ENCODE measurements around the gene CD274.

CD274 gene

GRCh38 chr9:5483306-5483705 lies 33.0 kb downstream of the CD274 start:
- no peaks in the 10 kb centered on the region for H3K79me2 ChIP-seq (ENCODE audit: insufficient read depth, low read length)
- no peak overlapping the region for H3K4me2 ChIP-seq (ENCODE audit: low read length)
- H2AFZ ChIP-seq (ENCODE audit: low read length): no peak overlapping the region
- no peaks in the 10 kb centered on the region for H4K20me1 ChIP-seq (ENCODE audit: insufficient read depth, low read length)
- no peak for TF ChIP-seq CTCF (IDR thresholded peaks at IDR 0.05; ENCODE audit: low read length)
- TF ChIP-seq EZH2 (IDR thresholded peaks at IDR 0.05; ENCODE audit: borderline replicate concordance, low read length): no peak
- H3K9ac ChIP-seq (ENCODE audit: low read length): no peak overlapping the region
- H3K36me3 ChIP-seq (ENCODE audit: insufficient read depth, low read length): no peaks in the 10 kb centered on the region
- H3K27ac ChIP-seq (ENCODE audit: low read depth, low read length, poor library complexity, severe bottlenecking): no peak overlapping the region
- H3F3A ChIP-seq (ENCODE audit: insufficient read depth, low read length): no peaks in the 10 kb centered on the region
- no peak overlapping the region for H3K4me3 ChIP-seq (ENCODE audit: low read depth, low read length, poor library complexity, severe bottlenecking)
- H3K9me2 ChIP-seq (ENCODE audit: low read depth, low read length): no peaks in the 10 kb centered on the region
- H3K27me3 ChIP-seq (ENCODE audit: insufficient read depth, low read length): no peaks in the 10 kb centered on the region
- no peaks in the 10 kb centered on the region for H3K4me1 ChIP-seq (ENCODE audit: insufficient read depth, low read length, severe bottlenecking)
- no peaks in the 10 kb centered on the region for H3K9me3 ChIP-seq (ENCODE audit: low read length)

- Histone ChIP-seq H4K20me1 (ENCODE audit: insufficient read depth, low read length) (no peaks in the 10 kb centered on the region), H3K27me3 (ENCODE audit: insufficient read depth, low read length) (no peaks in the 10 kb centered on the region), H3K79me2 (ENCODE audit: insufficient read depth, low read length) (no peaks in the 10 kb centered on the region), H3K36me3 (ENCODE audit: insufficient read depth, low read length) (no peaks in the 10 kb centered on the region), H3F3A (ENCODE audit: insufficient read depth, low read length) (no peaks in the 10 kb centered on the region), H3K27ac (ENCODE audit: low read depth, low read length, poor library complexity, severe bottlenecking) (no peak overlapping the region), H3K9me2 (ENCODE audit: low read depth, low read length) (no peaks in the 10 kb centered on the region), H3K4me3 (ENCODE audit: low read depth, low read length, poor library complexity, severe bottlenecking) (no peak overlapping the region), H3K9ac (ENCODE audit: low read length) (no peak overlapping the region), H3K4me2 (ENCODE audit: low read length) (no peak overlapping the region), H2AFZ (ENCODE audit: low read length) (no peak overlapping the region), H3K9me3 (ENCODE audit: low read length) (no peaks in the 10 kb centered on the region), H3K4me1 (ENCODE audit: insufficient read depth, low read length, severe bottlenecking) (no peaks in the 10 kb centered on the region)
- TF ChIP-seq CTCF (IDR thresholded peaks at IDR 0.05; ENCODE audit: low read length): no peak
- TF ChIP-seq EZH2 (IDR thresholded peaks at IDR 0.05; ENCODE audit: borderline replicate concordance, low read length): no peak
These were observed 35.2 kb downstream of the CD274 start for GRCh38 chr9:5485378-5486085.

GRCh38 chr9:5486988-5487387 lies 36.6 kb downstream of the CD274 start:
- H3K27me3 ChIP-seq (ENCODE audit: insufficient read depth, low read length): no peaks in the 10 kb centered on the region
- TF ChIP-seq CTCF (IDR thresholded peaks at IDR 0.05; ENCODE audit: low read length): no peak
- TF ChIP-seq EZH2 (IDR thresholded peaks at IDR 0.05; ENCODE audit: borderline replicate concordance, low read length): no peak
- H3K9ac ChIP-seq (ENCODE audit: low read length): no peak overlapping the region
- H3K9me3 ChIP-seq (ENCODE audit: low read length): no peaks in the 10 kb centered on the region
- H3K4me1 ChIP-seq (ENCODE audit: insufficient read depth, low read length, severe bottlenecking): no peaks in the 10 kb centered on the region
- H3K27ac ChIP-seq (ENCODE audit: low read depth, low read length, poor library complexity, severe bottlenecking): no peak overlapping the region
- no peaks in the 10 kb centered on the region for H3K9me2 ChIP-seq (ENCODE audit: low read depth, low read length)
- H2AFZ ChIP-seq (ENCODE audit: low read length): no peak overlapping the region
- no peaks in the 10 kb centered on the region for H3K36me3 ChIP-seq (ENCODE audit: insufficient read depth, low read length)
- H3K4me3 ChIP-seq (ENCODE audit: low read depth, low read length, poor library complexity, severe bottlenecking): no peak overlapping the region
- no peaks in the 10 kb centered on the region for H3F3A ChIP-seq (ENCODE audit: insufficient read depth, low read length)
- H4K20me1 ChIP-seq (ENCODE audit: insufficient read depth, low read length): no peaks in the 10 kb centered on the region
- no peak overlapping the region for H3K4me2 ChIP-seq (ENCODE audit: low read length)
- H3K79me2 ChIP-seq (ENCODE audit: insufficient read depth, low read length): no peaks in the 10 kb centered on the region

All from OCI-LY1 (cell line).